ENCODE results near the gene AADACL4.

- TF ChIP-seq CTCF (IDR thresholded peaks at IDR 0.05; ENCODE audit: poor library complexity) (no peak), EZH2phosphoT487 (IDR thresholded peaks at IDR 0.05; ENCODE audit: low read depth, severe bottlenecking, unreplicated experiment) (no peak)
Observed at GRCh38 chr1:12616709-12617373, 27.0 kb upstream of the AADACL4 start.

Measured in hepatocyte (in vitro differentiated cells).